NCI-H187 (cell line): ENCODE data around the gene ACADS.

ENCODE experiments used
- DNase-seq, 2 experiments: peaks; one replicate each; lab custom pipeline; 2025; lab: John Stamatoyannopoulos, UW

Gene ACADS

GRCh38 chr12:120702637-120703036, 23.0 kb upstream of the ACADS start:
- no peak for DNase-seq

GRCh38 chr12:120703311-120703942, 22.2 kb upstream of the ACADS start:
- no peak for DNase-seq

- DNase-seq, result no peak
Observed at GRCh38 chr12:120705618-120706017, 20.0 kb upstream of the ACADS start.

DNA sequence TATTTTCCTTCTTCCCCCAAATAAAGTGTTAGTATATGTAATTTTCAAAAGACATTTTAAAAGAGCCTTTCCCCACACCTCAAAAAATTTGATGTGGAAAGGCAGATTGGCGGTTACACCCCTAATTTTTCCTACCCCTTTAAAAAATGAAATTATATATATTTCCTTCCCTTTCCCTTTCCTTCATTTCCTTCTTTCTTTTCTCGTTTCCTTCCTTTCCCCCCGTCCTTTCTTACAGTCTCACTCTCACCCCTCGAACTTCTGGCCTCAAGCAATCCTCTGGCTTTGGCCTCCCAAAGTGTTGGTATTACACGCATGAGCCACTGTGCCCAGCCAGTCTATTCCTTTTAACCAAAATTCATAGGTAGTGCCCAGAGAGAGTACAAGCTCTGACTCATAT, 19.6 kb upstream of the ACADS start:
- DNase-seq, result no peak

DNA sequence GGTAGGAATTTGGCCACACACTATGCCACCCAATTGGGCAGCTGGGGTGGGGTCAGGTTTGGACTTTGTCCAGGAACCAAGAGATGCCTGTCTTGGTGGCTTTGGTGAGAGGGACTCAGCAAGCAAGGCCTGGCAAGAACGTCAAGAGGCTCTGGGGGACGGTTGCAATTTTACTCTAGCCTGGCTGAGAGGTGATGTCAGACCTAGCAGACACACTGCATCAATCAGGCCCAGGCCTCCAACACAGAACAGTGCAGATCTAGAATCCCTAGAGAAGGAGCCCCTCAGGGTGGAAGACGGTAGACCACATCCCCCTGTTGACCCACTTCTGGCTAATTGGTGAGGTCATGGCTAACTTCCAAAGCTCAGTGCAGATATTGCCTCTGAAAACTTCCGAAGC, 17.0 kb upstream of the ACADS start:
- DNase-seq, result no peak

GRCh38 chr12:120710031-120710804, 15.4 kb upstream of the ACADS start, which contains the start of gene UNC119B:
UNC119B (plus strand) TSS chr12:120710458; CDS start chr12:120710475, 17 bp downstream.
- DNase-seq, result peak in 1 of 2 experiments; percentile 36

- DNase-seq, result no peak
Observed at GRCh38 chr12:120710805-120711296, 14.8 kb upstream of the ACADS start.

DNA sequence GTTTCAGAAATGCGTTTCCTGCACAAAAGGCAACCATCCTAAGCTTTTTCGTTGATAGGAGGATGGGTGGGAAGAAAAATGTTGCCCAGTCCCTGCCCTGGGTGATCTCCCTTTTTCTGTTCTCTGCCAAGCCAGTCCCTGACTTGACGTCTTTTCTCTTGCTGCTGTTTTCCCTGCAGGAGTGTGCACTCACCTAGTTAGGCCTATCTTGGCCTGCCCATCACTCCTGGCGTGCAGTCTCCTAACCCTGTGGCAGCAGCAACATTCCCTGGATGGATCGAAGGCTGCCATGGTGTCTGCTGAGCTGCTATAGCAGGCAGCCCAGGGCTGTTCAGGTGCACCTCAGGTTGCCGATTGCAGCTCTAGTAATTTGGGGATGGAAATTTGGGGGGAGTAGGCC, 14.2 kb upstream of the ACADS start:
- no peak for DNase-seq

DNA sequence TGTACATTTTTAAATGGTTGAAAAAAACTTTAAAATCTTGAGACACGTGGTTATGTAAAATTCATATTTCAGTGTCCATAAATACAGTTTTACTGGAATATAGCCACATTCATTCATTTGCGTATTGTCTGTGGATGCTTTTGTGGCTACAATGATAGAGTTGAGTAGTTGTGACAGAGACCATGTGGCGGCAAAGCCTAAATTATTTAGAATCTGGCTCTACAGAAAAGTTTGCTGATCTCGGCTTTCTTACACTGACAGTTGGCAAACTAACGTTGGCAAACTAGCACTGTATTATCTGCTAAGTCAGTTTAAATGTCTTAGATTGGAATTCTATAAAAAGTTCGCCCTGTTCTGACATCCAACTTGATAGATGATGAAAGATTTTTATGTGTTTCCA, 13.0 kb upstream of the ACADS start:
- no peak for DNase-seq

DNA sequence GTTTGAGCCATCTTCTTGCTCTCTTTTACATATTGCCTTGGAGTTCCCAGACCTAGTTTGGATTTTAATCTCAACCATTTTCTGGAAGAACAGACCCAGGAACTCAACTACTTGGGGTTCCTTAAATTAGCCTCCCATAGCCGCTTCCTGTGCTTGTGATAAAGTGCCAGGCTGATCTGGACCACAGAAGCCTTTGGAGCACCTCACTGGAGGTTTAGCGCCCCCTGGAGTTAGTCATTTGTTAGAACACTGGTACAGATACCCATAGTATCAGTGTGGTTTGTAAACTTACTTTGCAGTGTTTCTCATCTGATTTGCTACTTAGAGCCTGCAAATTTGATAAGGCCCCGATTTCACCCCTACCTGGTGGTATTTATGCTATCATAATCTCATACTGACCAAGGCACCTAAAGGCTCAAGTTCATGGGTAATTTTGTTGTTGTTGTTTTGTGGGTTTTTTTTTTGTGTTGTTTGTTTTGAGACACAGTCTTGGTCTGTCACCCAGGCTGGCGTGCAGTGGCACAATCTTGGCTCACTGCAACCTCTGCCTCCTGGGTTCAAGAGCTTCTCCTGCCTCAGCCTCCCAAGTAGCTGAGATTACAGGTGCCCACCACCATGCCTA, 11.7 kb upstream of the ACADS start:
- peak in 1 of 2 experiments; percentile 68 for DNase-seq

GRCh38 chr12:120718055-120718454, 7.6 kb upstream of the ACADS start:
- no peak for DNase-seq

DNA sequence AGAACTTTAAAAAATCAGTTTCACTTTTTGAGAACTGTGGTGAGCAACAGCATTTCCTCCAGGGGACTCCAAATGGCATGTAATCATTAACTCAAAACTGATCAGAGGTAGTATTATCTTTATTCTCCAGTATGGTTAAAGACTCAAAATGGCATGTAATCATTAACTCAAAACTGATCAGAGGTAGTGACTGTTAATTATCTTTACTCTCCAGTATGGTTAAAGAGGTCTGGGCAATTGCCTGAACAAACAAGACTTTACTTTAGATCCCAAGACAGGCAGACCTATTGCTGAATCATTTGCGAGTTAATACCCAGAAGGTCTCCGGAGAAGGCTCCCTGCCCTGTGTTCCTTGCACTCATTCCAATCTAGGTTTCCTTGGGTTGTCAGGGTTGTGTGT, 6.6 kb upstream of the ACADS start:
- no peak for DNase-seq

- DNase-seq, result no peak
Observed at GRCh38 chr12:120719496-120720233, 6.0 kb upstream of the ACADS start.

DNA sequence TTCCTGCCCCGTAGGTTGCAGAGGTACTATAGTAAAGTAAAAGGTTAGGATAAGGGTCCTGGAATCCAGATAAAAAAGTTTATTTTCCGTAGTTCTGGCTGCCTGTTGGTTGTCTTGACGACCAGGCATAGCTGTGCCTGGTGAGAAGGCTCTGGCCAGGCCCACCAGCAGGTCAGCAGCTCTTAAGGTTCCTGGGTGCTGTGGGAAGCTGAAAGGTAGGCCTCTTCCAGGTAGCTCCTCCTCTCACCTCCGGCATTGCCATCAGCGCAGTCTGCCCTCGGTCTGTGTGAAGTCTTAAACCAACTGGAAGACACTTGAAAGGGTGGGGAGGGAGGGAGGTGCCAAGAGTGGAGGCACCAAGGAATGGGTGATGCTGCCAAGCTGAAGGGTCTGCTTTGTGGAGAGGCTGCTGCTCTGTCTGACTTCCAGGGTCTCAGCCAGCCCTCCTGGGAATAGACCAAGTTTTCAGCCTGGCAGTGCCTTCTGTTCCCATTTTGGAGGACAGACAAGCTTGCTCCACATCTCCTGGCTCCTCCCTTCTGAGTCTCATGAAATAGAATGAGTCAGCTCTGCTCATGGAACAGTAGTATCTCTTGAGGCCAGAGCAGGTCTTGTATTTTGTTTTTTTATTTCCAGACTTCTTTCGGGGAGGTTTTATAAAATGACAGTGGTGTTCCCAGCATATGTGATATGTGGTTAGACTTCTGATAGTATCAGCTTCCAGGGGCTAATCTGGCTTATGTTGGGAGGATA, 5.2 kb upstream of the ACADS start:
- no peak for DNase-seq

- no peak for DNase-seq
Observed at GRCh38 chr12:120720987-120721801, 4.4 kb upstream of the ACADS start.

- no peak for DNase-seq
Observed at GRCh38 chr12:120721866-120722265, 3.8 kb upstream of the ACADS start.

- DNase-seq, result no peak
Observed at GRCh38 chr12:120722784-120723183, 2.8 kb upstream of the ACADS start.

- DNase-seq, result no peak
Observed at GRCh38 chr12:120724720-120725119, 906 bp upstream of the ACADS start.

DNA sequence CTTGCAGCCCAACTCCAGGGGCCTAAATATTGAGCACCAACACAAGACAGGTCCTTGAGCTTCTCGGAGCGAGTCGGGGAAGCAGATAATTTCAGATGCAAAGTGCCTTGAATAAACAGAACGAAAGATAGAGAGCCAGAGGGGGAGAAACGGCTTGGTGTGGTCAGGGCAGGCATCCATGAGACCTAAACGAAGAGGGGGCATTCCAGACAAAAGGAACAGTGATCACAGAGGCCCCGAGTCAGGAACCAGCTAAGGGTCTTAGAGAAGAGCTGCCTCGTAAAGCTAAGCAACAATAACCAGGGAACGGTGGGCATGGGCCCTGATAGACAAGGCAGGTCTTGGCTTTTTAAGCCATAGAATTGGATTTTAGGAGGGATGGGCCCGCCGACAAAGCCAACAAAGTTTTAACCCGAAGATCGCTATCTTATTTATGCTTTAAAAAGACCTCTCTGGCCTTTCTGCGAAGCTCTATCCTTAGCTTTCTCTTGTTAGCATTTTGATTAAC, 421 bp upstream of the ACADS start:
- no peak for DNase-seq

DNA sequence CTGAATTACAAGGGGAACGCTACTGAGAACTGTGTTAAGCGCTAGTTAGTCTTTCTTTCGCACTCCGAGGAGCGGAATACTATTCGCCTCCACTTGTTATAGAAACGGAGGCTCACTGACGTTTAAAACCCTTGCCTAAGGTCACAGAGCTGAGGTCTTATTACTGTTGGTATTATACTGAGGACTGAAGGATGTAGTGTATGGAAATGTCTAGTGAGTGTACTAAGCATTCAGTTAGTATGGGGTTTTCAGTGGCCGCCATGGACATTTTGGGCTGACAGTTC, 826 bp downstream of the ACADS start:
- DNase-seq, result no peak

- no peak for DNase-seq
Observed at GRCh38 chr12:120726961-120727360, 1.3 kb downstream of the ACADS start.
